SK-N-SH treated with all-trans-retinoic acid at 6 μM for 48 hours (cell line): ENCODE data around the gene ANKRD2.

Experiments
- BACH2 ChIP-seq: fragments of 250-450 bp; sonication (Bioruptor Pico); IDR thresholded peaks from 2 replicates; pipeline ENCODE4 v1.9.0; 2021; ENCODE audit warnings: mild to moderate bottlenecking, borderline replicate concordance
- GLIS3 ChIP-seq: fragments of 250-450 bp; sonication (Bioruptor Pico); IDR thresholded peaks from 2 replicates; pipeline ENCODE4 v1.5.0; 2020; ENCODE audit warnings: mild to moderate bottlenecking, moderate library complexity
- PATZ1 ChIP-seq: fragments of 250-450 bp; sonication (Bioruptor Pico); IDR thresholded peaks from 2 replicates; pipeline ENCODE4 v1.8.0; 2020; ENCODE audit warnings: mild to moderate bottlenecking, moderate library complexity, borderline replicate concordance
- RARB ChIP-seq: fragments of 250-450 bp; sonication (Bioruptor Pico); IDR thresholded peaks from 2 replicates; pipeline ENCODE4 v1.8.0; 2021; ENCODE audit warnings: mild to moderate bottlenecking, moderate library complexity
- SNAI2 ChIP-seq: fragments of 250-450 bp; sonication (Bioruptor Pico); IDR thresholded peaks from 2 replicates; pipeline ENCODE4 v1.5.0; 2020; ENCODE audit warnings: mild to moderate bottlenecking, moderate library complexity
- TCF4 ChIP-seq: fragments of 250-450 bp; sonication (Bioruptor Pico); IDR thresholded peaks from 2 replicates; pipeline ENCODE4 v1.8.0; 2021; ENCODE audit warnings: mild to moderate bottlenecking, moderate library complexity, borderline replicate concordance
- ZFP3 ChIP-seq: fragments of 250-450 bp; sonication (Bioruptor Pico); IDR thresholded peaks from 2 replicates; pipeline ENCODE4 v1.5.0; 2020; ENCODE audit warnings: mild to moderate bottlenecking, moderate library complexity
- ZFP30 ChIP-seq: fragments of 450-650 bp; formaldehyde crosslinking; IDR thresholded peaks from 2 replicates; pipeline ENCODE4 v1.5.0; 2022; ENCODE audit warnings: mild to moderate bottlenecking, moderate library complexity
- ZNF565 ChIP-seq: fragments of 450-650 bp; formaldehyde crosslinking; conservative IDR thresholded peaks from 2 replicates; pipeline ENCODE4 v1.5.0; 2020; ENCODE audit warnings: low read depth, mild to moderate bottlenecking, moderate library complexity
- ZNF70 ChIP-seq: fragments of 450-650 bp; formaldehyde crosslinking; IDR thresholded peaks from 2 replicates; pipeline ENCODE4 v1.5.0; 2020; ENCODE audit warnings: mild to moderate bottlenecking, moderate library complexity
- TF ChIP-seq, protein P1 (sequence below): fragments of 250-450 bp; sonication (Bioruptor Pico); IDR thresholded peaks from 2 replicates; pipeline ENCODE4 v1.5.1; 2021; ENCODE audit warnings: mild to moderate bottlenecking, moderate library complexity
- TF ChIP-seq, protein P2 (sequence below): fragments of 250-450 bp; sonication (Bioruptor Pico); IDR thresholded peaks from 2 replicates; pipeline ENCODE4 v1.5.1; 2020; ENCODE audit warnings: low read depth, mild to moderate bottlenecking, moderate library complexity

DNA sequence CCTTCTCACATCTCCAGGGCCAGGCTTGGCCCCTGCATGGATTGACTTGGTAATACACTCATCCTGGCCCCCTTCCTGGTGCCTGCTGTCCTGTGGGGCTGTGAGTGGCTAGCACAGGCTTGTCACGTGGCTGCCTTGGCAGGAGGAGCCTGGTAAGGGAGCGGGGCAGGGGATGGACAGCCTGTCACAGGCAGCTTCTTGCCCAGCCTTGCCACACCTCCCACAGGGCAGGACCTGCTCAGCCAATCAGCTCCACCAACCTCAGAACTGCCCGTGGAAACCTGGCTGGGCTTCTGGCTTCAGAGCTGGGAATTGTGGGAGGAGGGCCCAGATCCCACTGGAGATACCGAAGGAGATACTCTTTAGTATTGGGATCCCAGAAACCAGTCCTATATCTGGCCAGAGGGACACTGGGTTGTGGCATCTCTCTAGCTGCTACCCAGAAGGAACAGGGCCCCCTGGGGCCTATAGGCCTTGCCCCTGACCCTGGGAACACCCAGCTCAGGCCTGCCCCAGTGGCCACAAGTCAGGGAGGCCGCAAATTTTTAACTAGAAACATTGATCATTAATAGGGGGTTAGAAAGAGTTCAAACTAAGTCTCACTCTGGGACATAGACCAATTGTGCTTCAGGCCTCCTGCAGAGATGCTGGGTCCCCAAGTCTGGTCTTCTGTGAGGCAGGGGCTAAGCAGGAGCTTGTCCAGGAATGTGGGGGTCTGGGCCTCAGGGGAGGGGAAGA lies 11.7 kb downstream of the ANKRD2 start, which contains the start of gene HOGA1:
- TF ChIP-seq, protein P1, sequence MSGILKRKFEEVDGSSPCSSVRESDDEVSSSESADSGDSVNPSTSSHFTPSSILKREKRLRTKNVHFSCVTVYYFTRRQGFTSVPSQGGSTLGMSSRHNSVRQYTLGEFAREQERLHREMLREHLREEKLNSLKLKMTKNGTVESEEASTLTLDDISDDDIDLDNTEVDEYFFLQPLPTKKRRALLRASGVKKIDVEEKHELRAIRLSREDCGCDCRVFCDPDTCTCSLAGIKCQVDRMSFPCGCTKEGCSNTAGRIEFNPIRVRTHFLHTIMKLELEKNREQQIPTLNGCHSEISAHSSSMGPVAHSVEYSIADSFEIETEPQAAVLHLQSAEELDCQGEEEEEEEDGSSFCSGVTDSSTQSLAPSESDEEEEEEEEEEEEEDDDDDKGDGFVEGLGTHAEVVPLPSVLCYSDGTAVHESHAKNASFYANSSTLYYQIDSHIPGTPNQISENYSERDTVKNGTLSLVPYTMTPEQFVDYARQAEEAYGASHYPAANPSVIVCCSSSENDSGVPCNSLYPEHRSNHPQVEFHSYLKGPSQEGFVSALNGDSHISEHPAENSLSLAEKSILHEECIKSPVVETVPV, result no peak
- no peak for TF ChIP-seq ZFP30 (CRISPR knock-in tag)
- TF ChIP-seq, protein P2, sequence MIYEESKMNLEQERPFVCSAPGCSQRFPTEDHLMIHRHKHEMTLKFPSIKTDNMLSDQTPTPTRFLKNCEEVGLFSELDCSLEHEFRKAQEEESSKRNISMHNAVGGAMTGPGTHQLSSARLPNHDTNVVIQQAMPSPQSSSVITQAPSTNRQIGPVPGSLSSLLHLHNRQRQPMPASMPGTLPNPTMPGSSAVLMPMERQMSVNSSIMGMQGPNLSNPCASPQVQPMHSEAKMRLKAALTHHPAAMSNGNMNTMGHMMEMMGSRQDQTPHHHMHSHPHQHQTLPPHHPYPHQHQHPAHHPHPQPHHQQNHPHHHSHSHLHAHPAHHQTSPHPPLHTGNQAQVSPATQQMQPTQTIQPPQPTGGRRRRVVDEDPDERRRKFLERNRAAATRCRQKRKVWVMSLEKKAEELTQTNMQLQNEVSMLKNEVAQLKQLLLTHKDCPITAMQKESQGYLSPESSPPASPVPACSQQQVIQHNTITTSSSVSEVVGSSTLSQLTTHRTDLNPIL (CRISPR knock-in tag), result no peak
- TF ChIP-seq RARB (CRISPR knock-in tag), result no peak
- no peak for TF ChIP-seq SNAI2 (CRISPR knock-in tag)
- TF ChIP-seq ZNF70, result no peak
- TF ChIP-seq PATZ1, result no peak
- TF ChIP-seq ZNF565, result no peak
- no peak for TF ChIP-seq TCF4 (CRISPR knock-in tag)
- no peak for TF ChIP-seq GLIS3 (CRISPR knock-in tag)
- TF ChIP-seq BACH2, result no peak
- no peak for TF ChIP-seq ZFP3 (CRISPR knock-in tag)
